H1 (cell line): ENCODE measurements around the gene GDPD4. TPM values are rescaled to one million over a fixed set of nuclear protein-coding genes. Genes with fewer than 3 reads are reported as not detected.

ENCODE experiments used
- CTCF ChIA-PET: fragments of 300-600 bp; sonication (Branson Sonifier 250); formaldehyde crosslinking; loops from one replicate; lab custom pipeline; 2021; ENCODE audit not compliant: partially characterized antibody; lab: Charles Lee
- POLR2A ChIA-PET: fragments of 300-600 bp; sonication (Branson Sonifier 250); formaldehyde crosslinking; loops from one replicate; lab custom pipeline; 2021; ENCODE audit warnings: inconsistent platforms; ENCODE audit not compliant: partially characterized antibody; lab: Charles Lee
- DNase-seq, 2 experiments: peaks; one replicate each; pipeline versions ENCODE4 v3.0.0 to v3.0.0-alpha.2; 2010 to 2022; ENCODE audit warnings: low spot score in 2 of 2, low read depth in 1 of 2, mixed read lengths in 1 of 2
- FAIRE-seq: peaks from 2 replicates; lab custom pipeline; 2011; peaks lifted over from hg19 to GRCh38; lab: Jason Lieb, UNC
- H2AFZ ChIP-seq: 2 replicates; pipeline ENCODE4 v1.8.1; 2012; ENCODE audit warnings: low read length, inconsistent platforms
- H2AK5ac ChIP-seq: 2 replicates; pipeline ENCODE4 v1.6.1; 2013; ENCODE audit warnings: low read depth, low read length
- H2BK120ac ChIP-seq: replicated peaks from 2 replicates; pipeline ENCODE3; 2013; ENCODE audit warnings: low read depth, low read length, inconsistent platforms
- H2BK12ac ChIP-seq: 2 replicates; pipeline ENCODE4 v1.6.1; 2013; ENCODE audit warnings: low read depth, low read length
- H2BK15ac ChIP-seq: 2 replicates; pipeline ENCODE4 v1.6.1; 2013; ENCODE audit warnings: low read length
- H2BK20ac ChIP-seq: 2 replicates; pipeline ENCODE4 v1.6.1; 2013; ENCODE audit warnings: low read length
- H2BK5ac ChIP-seq: 2 replicates; pipeline ENCODE4 v1.6.1; 2013; ENCODE audit warnings: low read depth, low read length
- H3K14ac ChIP-seq: 2 replicates; pipeline ENCODE4 v1.6.1; 2013; ENCODE audit warnings: inconsistent platforms; ENCODE audit not compliant: insufficient read length
- H3K18ac ChIP-seq: 2 replicates; pipeline ENCODE4 v1.6.1; 2013; ENCODE audit warnings: low read length; ENCODE audit errors: extremely low read depth
- H3K23ac ChIP-seq: 2 replicates; pipeline ENCODE4 v1.6.1; 2013; ENCODE audit warnings: inconsistent platforms; ENCODE audit not compliant: insufficient read length
- H3K23me2 ChIP-seq: 2 replicates; pipeline ENCODE4 v1.6.1; 2013; ENCODE audit warnings: low read depth, low read length
- H3K27ac ChIP-seq: 2 replicates; pipeline ENCODE4 v1.6.1; 2011; ENCODE audit warnings: low read depth, low read length, inconsistent platforms
- H3K27me3 ChIP-seq, 4 experiments: replicated peaks in 1 of 4; 1 replicate in 1 of 4; 2 replicates in 3 of 4; pipeline versions ENCODE4 v1.6.1 to v1.8.1; 2011 to 2013; ENCODE audit warnings: low read length in 3 of 4, mild to moderate bottlenecking in 3 of 4, inconsistent platforms in 2 of 4, mixed read lengths in 2 of 4, moderate library complexity in 1 of 4; ENCODE audit not compliant: control insufficient read depth in 3 of 4, insufficient read depth in 3 of 4; ENCODE audit errors: extremely low read depth in 1 of 4
- H3K36me3 ChIP-seq, 4 experiments: 2 replicates each; pipeline versions ENCODE4 v1.6.1 to v1.8.1; 2011 to 2013; ENCODE audit warnings: mild to moderate bottlenecking in 4 of 4, low read length in 3 of 4, moderate library complexity in 2 of 4, control low read depth in 1 of 4, inconsistent platforms in 1 of 4; ENCODE audit not compliant: insufficient read depth in 4 of 4, control insufficient read depth in 2 of 4
- H3K4ac ChIP-seq: replicated peaks from 2 replicates; pipeline ENCODE3; 2013; ENCODE audit warnings: low read length, low read depth, mixed read lengths, inconsistent platforms; ENCODE audit not compliant: insufficient read length
- H3K4me1 ChIP-seq, 4 experiments: replicated peaks in 1 of 4; 1 replicate in 1 of 4; 2 replicates in 3 of 4; pipeline versions ENCODE4 v1.6.1 to v1.8.1; 2011 to 2013; ENCODE audit warnings: low read length in 3 of 4, inconsistent platforms in 2 of 4, mixed read lengths in 1 of 4; ENCODE audit not compliant: insufficient read depth in 4 of 4, control insufficient read depth in 3 of 4
- H3K4me2 ChIP-seq, 2 experiments: 2 replicates each; pipeline versions ENCODE4 v1.6.1 to v1.8.1; 2011 to 2013; ENCODE audit warnings: low read depth in 2 of 2, low read length in 2 of 2, control low read depth in 1 of 2, inconsistent platforms in 1 of 2, mild to moderate bottlenecking in 1 of 2; ENCODE audit not compliant: insufficient read depth in 1 of 2
- H3K4me3 ChIP-seq, 4 experiments: fragments of 200-600, 300-600 bp in 1 of 4; sonication (generic), shearing (Covaris generic), sonication (Bioruptor Twin) in 1 of 4; 2 replicates each; pipeline versions ENCODE4 v1.5.1 to v1.8.1; 2011 to 2016; ENCODE audit warnings: low read length in 4 of 4, low read depth in 3 of 4, control low read depth in 2 of 4, inconsistent platforms in 2 of 4, mild to moderate bottlenecking in 2 of 4, mixed read lengths in 1 of 4, moderate library complexity in 1 of 4; ENCODE audit not compliant: insufficient read depth in 2 of 4; ENCODE audit errors: extremely low read depth in 1 of 4
- H3K56ac ChIP-seq: replicated peaks from 2 replicates; pipeline ENCODE3; 2013; ENCODE audit warnings: low read depth, mild to moderate bottlenecking, mixed read lengths, low read length, inconsistent platforms; ENCODE audit not compliant: insufficient read length
- H3K79me1 ChIP-seq: 2 replicates; pipeline ENCODE4 v1.6.1; 2013; ENCODE audit warnings: low read depth, low read length, control low read depth
- H3K79me2 ChIP-seq, 2 experiments: 2 replicates each; pipeline versions ENCODE4 v1.6.1 to v1.8.1; 2012 to 2013; ENCODE audit warnings: low read length in 2 of 2, mild to moderate bottlenecking in 2 of 2, inconsistent platforms in 1 of 2; ENCODE audit not compliant: insufficient read depth in 2 of 2, control insufficient read depth in 1 of 2
- H3K9ac ChIP-seq, 4 experiments: replicated peaks in 1 of 4; 1 replicate in 1 of 4; 2 replicates in 3 of 4; pipeline versions ENCODE4 v1.6.1 to v1.8.1; 2011 to 2013; ENCODE audit warnings: low read depth in 3 of 4, low read length in 3 of 4, control low read depth in 2 of 4, mild to moderate bottlenecking in 2 of 4, moderate library complexity in 2 of 4, inconsistent platforms in 1 of 4; ENCODE audit errors: extremely low read depth in 1 of 4
- H3K9me3 ChIP-seq, 2 experiments: 2 replicates each; pipeline versions ENCODE4 v1.6.1 to v1.8.1; 2012 to 2013; ENCODE audit warnings: mild to moderate bottlenecking in 2 of 2, moderate library complexity in 2 of 2, control low read depth in 1 of 2, inconsistent platforms in 1 of 2, low read depth in 1 of 2, low read length in 1 of 2, mixed read lengths in 1 of 2; ENCODE audit not compliant: insufficient read depth in 2 of 2
- H4K20me1 ChIP-seq, 2 experiments: replicated peaks in 1 of 2; 2 replicates each; pipeline versions ENCODE3 to v1.8.1; 2011 to 2013; ENCODE audit warnings: inconsistent platforms in 2 of 2, low read length in 2 of 2, mild to moderate bottlenecking in 1 of 2; ENCODE audit not compliant: insufficient read depth in 2 of 2, control insufficient read depth in 1 of 2
- H4K5ac ChIP-seq: 2 replicates; pipeline ENCODE4 v1.6.1; 2013; ENCODE audit warnings: low read length, low read depth, mixed read lengths, inconsistent platforms; ENCODE audit not compliant: insufficient read length
- H4K8ac ChIP-seq: 2 replicates; pipeline ENCODE4 v1.8.0; 2013; ENCODE audit warnings: mild to moderate bottlenecking, moderate library complexity, low read length, inconsistent platforms; ENCODE audit not compliant: insufficient read depth; ENCODE audit errors: extremely low read depth
- H4K91ac ChIP-seq: replicated peaks from 2 replicates; pipeline ENCODE3; 2013; ENCODE audit warnings: low read length, mixed read lengths, inconsistent platforms; ENCODE audit not compliant: insufficient read length
- CEBPB ChIP-seq: IDR thresholded peaks from 2 replicates; pipeline ENCODE4 v1.6.1; 2012; ENCODE audit warnings: low read depth, low read length
- CTCF ChIP-seq, 3 experiments: IDR thresholded peaks; 1 replicate in 2 of 3; 2 replicates in 1 of 3; pipeline versions ENCODE4 v1.5.1 to v1.6.1; 2011; ENCODE audit warnings: low read length in 3 of 3, mild to moderate bottlenecking in 3 of 3, inconsistent platforms in 2 of 3, low read depth in 1 of 3, moderate library complexity in 1 of 3; ENCODE audit not compliant: insufficient read depth in 1 of 3; ENCODE audit errors: control extremely low read depth in 1 of 3
- EP300 ChIP-seq, 2 experiments: IDR thresholded peaks; 1 replicate in 1 of 2; 2 replicates in 1 of 2; pipeline ENCODE4 v1.6.1; 2011 to 2012; ENCODE audit warnings: low read depth in 2 of 2, low read length in 2 of 2, mild to moderate bottlenecking in 2 of 2, borderline replicate concordance in 1 of 2, inconsistent platforms in 1 of 2, moderate library complexity in 1 of 2
- HDAC2 ChIP-seq, 2 experiments: fragments of 300-600 bp in 1 of 2; sonication (generic) in 1 of 2; IDR thresholded peaks; 2 replicates each; pipeline ENCODE4 v1.6.1; 2011 to 2012; ENCODE audit warnings: low read depth in 2 of 2, low read length in 2 of 2, mild to moderate bottlenecking in 2 of 2, moderate library complexity in 2 of 2, borderline replicate concordance in 1 of 2, inconsistent platforms in 1 of 2
- KDM1A ChIP-seq: fragments of 200-600, 300-600 bp; sonication (generic); IDR thresholded peaks from 2 replicates; pipeline ENCODE4 v1.7.1; 2016; ENCODE audit warnings: mild to moderate bottlenecking, low read length, borderline replicate concordance
- KDM4A ChIP-seq: IDR thresholded peaks from one replicate; pipeline ENCODE4 v1.7.1; 2012; ENCODE audit warnings: low read depth, mild to moderate bottlenecking, moderate library complexity, low read length, inconsistent platforms; ENCODE audit not compliant: severe bottlenecking
- KDM5A ChIP-seq: fragments of 200-600 bp; IDR thresholded peaks from 2 replicates; pipeline ENCODE4 v1.7.1; 2012; ENCODE audit warnings: mild to moderate bottlenecking, low read length, inconsistent platforms, mixed read lengths
- MAX ChIP-seq: IDR thresholded peaks from 2 replicates; pipeline ENCODE4 v1.6.1; 2012; ENCODE audit warnings: inconsistent platforms
- polyA plus RNA-seq, 7 experiments: library from polyadenylated mRNA; depleted of rRNA in 3 of 7; stranded (reverse) in 5 of 7; unstranded in 2 of 7; fragments of >200 nt in 5 of 7; fragments of 200-250 nt in 2 of 7; gene quantifications; 1 replicate in 5 of 7; 2 replicates in 1 of 7; 4 replicates in 1 of 7; pipeline versions ENCODE4 v1.2.1 to v1.2.3, GENCODE V29; 2011 to 2013; ENCODE audit warnings: missing spikeins in 2 of 7, mixed read lengths in 2 of 7
- total RNA-seq: library from RNA; stranded (reverse); fragmentation: NEBNext Ultra II Directional; extraction: Animal tissue kit (Norgen Biotek cat#: 25700); gene quantifications from 2 replicates; pipeline ENCODE4 v1.2.1, GENCODE V29; 2021

GDPD4 gene
- total and polyA plus RNA-seq, 2 of the 8 experiments (the other 6 are each of a cell fraction or from before 2014, with no cell fraction given), result not detected

GRCh38 chr11:77324508-77324907 lies 23.0 kb upstream of the GDPD4 start:
- no peak for DNase-seq
- Histone ChIP-seq H2AK5ac (no peak overlapping the region), H3K36me3 (peaks cover 0 to 18% (median 6%) of the 10 kb centered on the region in 4 experiments), H2AFZ (no peak overlapping the region), H2BK120ac (no peak overlapping the region), H3K27me3 (no peaks in the 10 kb centered on the region), H4K91ac (no peak overlapping the region), H3K4me1 (no peaks in the 10 kb centered on the region), H3K56ac (no peak overlapping the region), H3K9me3 (no peaks in the 10 kb centered on the region), H3K23me2 (no peaks in the 10 kb centered on the region), H3K14ac (no peak overlapping the region), H3K4me2 (no peak overlapping the region), H3K79me2 (no peaks in the 10 kb centered on the region; a peak in 1 of 4 replicates), H3K18ac (no peak overlapping the region), H4K8ac (no peak overlapping the region), H2BK12ac (no peak overlapping the region), H2BK20ac (no peak overlapping the region), H4K20me1 (peaks cover 0 to 2% of the 10 kb centered on the region in 2 experiments), H2BK5ac (no peak overlapping the region), H3K79me1 (no peaks in the 10 kb centered on the region), H3K27ac (no peak overlapping the region), H3K23ac (no peak overlapping the region), H3K4ac (no peak overlapping the region), H2BK15ac (no peak overlapping the region), H3K9ac (no peak overlapping the region), H3K4me3 (no peak overlapping the region), H4K5ac (no peak overlapping the region)
- no peak for FAIRE-seq
- TF ChIP-seq CTCF (IDR thresholded peaks at IDR 0.05; ENCODE audit: control extremely low read depth in 1 of 3, insufficient read depth in 1 of 3, low read depth in 1 of 3, low read length in 3 of 3) (no peak), KDM1A (no peak), EP300 (IDR thresholded peaks at IDR 0.05; ENCODE audit: borderline replicate concordance in 1 of 2, low read depth in 2 of 2, low read length in 2 of 2) (no peak), KDM5A (no peak), MAX (no peak), KDM4A (no peak), HDAC2 (IDR thresholded peaks at IDR 0.05; ENCODE audit: borderline replicate concordance in 1 of 2, low read depth in 2 of 2, low read length in 2 of 2) (no peak), CEBPB (no peak)
- POLR2A ChIA-PET, result interaction anchor here (0.7 kb wide), 1 partner anchor 25 kb away, joined by 3 read pairs; no protein-coding TSS in a partner anchor
- CTCF ChIA-PET, result interaction anchor here (0.6 to 0.9 kb wide), 5 partner anchors 10 to 277 kb away, joined by 3 to 4 read pairs (median 3); no protein-coding TSS in a partner anchor
